ENCODE data around the gene NEURL3.

- TF ChIP-seq POLR2A (IDR thresholded peaks at IDR 0.05; ENCODE audit: low read depth, low read length) (no peak), MXI1 (IDR thresholded peaks at IDR 0.05; ENCODE audit: borderline replicate concordance, low read depth, low read length) (no peak), ELK1 (IDR thresholded peaks at IDR 0.05; ENCODE audit: borderline replicate concordance, low read depth, low read length) (no peak), CTCF (conservative IDR thresholded peaks at IDR 0.05; ENCODE audit: low read depth, low read length) (no peak), MAFK (IDR thresholded peaks at IDR 0.05; ENCODE audit: low read depth, low read length) (no peak), CEBPB (IDR thresholded peaks at IDR 0.05; ENCODE audit: low read depth, low read length) (no peak), RFX5 (IDR thresholded peaks at IDR 0.05; ENCODE audit: low read depth, low read length) (no peak), RAD21 (IDR thresholded peaks at IDR 0.05; ENCODE audit: low read length) (no peak)
Observed at GRCh38 chr2:96548558-96549465, 43.7 kb upstream of the NEURL3 start.
